ENCODE measurements around the gene HECTD2.

The HECTD2 gene

DNA sequence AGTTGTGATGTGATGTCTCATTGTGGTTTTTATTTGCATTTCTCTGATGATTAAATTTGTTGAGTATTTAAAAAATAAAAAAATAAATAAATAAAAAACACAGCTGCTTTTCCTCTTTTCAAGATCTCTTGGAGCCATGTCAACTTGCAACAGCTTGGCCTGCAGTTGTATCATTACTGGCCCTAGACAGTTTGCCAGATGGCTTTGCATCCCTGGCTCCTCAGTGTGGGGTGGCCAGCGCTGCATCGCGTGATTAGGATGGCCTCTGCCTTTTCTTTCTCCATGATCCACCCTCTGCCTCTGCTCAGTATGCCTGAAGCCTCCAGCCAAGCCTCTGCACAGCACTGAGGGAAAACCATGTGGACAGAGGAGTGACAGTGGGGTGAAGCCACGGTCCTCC is 126.0 kb downstream of the HECTD2 start:
- no peak for ATAC-seq
- TF ChIP-seq, protein P1, sequence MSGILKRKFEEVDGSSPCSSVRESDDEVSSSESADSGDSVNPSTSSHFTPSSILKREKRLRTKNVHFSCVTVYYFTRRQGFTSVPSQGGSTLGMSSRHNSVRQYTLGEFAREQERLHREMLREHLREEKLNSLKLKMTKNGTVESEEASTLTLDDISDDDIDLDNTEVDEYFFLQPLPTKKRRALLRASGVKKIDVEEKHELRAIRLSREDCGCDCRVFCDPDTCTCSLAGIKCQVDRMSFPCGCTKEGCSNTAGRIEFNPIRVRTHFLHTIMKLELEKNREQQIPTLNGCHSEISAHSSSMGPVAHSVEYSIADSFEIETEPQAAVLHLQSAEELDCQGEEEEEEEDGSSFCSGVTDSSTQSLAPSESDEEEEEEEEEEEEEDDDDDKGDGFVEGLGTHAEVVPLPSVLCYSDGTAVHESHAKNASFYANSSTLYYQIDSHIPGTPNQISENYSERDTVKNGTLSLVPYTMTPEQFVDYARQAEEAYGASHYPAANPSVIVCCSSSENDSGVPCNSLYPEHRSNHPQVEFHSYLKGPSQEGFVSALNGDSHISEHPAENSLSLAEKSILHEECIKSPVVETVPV (CRISPR knock-in tag; IDR thresholded peaks at IDR 0.05) = no peak
- TF ChIP-seq CSDC2 (CRISPR knock-in tag; IDR thresholded peaks at IDR 0.05) (no peak), SNAI2 (CRISPR knock-in tag; IDR thresholded peaks at IDR 0.05) (no peak), PPARA (CRISPR knock-in tag; IDR thresholded peaks at IDR 0.05; ENCODE audit: borderline replicate concordance) (no peak), ZNF70 (CRISPR knock-in tag; IDR thresholded peaks at IDR 0.05) (no peak)

DNA sequence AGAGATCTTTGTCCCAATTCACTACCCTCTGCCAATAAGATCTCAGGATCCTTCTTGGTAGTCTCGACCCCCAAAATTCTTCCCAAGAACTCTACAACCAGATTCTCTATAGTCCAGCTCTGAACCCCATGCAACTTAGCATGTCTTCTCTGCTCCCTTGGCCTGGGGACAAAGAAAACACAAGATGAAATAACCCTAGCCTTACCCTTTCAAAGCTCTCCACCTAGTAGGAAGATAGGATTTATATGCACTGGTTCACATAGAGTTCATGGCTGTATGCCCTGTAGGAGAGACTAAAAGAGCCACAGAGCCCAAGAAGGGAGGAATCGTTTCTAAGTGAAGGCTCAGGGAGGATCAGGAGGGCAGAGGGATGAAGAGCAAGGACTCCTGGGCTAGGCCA is 126.6 kb downstream of the HECTD2 start:
- no peak for TF ChIP-seq ARNTL (CRISPR knock-in tag; IDR thresholded peaks at IDR 0.05; ENCODE audit: borderline replicate concordance, low read depth)
- TF ChIP-seq CSDC2 (CRISPR knock-in tag; IDR thresholded peaks at IDR 0.05) = no peak
- no peak for TF ChIP-seq SNAI2 (CRISPR knock-in tag; IDR thresholded peaks at IDR 0.05)
- ATAC-seq = no peak

DNA sequence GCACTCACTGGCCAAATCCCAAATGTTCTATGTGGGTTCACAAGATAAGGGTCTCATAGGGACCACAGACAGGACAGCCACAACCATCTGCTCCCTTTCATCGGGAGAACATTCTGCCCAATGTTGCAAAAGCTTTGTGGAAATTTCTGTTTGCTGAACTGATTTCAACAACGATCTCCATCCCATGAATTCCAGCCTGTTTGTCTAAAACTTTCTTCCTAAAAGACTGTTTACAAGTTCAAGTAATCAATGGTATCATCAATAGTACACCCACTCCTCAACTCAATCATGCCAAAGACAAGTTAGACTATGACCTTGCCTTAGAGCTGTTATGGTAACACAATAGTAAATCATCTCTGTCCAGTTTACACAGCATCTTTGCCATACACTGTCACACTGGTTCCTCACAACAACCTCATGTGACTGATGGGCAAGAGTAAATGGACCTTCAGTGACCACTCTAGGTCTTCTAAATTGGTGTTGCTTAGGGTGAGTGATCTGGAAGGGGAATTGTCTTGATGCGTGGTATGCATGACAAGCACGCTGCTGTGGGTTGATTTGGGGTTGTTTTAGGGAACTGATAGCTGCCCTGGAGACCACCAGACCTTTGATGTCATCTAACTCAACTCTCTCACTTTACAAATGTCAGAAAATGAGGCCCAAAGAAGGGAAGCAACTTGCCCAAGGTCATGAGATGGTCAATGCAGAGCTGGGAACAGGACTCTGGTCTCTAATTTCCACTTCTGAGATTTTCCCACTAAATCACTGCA is 127.7 kb downstream of the HECTD2 start:
- no peak for ATAC-seq
- TF ChIP-seq, protein P2, sequence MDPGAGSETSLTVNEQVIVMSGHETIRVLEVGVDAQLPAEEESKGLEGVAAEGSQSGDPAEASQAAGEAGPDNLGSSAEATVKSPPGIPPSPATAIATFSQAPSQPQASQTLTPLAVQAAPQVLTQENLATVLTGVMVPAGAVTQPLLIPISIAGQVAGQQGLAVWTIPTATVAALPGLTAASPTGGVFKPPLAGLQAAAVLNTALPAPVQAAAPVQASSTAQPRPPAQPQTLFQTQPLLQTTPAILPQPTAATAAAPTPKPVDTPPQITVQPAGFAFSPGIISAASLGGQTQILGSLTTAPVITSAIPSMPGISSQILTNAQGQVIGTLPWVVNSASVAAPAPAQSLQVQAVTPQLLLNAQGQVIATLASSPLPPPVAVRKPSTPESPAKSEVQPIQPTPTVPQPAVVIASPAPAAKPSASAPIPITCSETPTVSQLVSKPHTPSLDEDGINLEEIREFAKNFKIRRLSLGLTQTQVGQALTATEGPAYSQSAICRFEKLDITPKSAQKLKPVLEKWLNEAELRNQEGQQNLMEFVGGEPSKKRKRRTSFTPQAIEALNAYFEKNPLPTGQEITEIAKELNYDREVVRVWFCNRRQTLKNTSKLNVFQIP (CRISPR knock-in tag; IDR thresholded peaks at IDR 0.05; ENCODE audit: borderline replicate concordance, low read depth) = no peak
- TF ChIP-seq ESRRG (CRISPR knock-in tag; IDR thresholded peaks at IDR 0.05) = no peak
- TF ChIP-seq CSDC2 (CRISPR knock-in tag; IDR thresholded peaks at IDR 0.05) = no peak
- TF ChIP-seq, protein P3, sequence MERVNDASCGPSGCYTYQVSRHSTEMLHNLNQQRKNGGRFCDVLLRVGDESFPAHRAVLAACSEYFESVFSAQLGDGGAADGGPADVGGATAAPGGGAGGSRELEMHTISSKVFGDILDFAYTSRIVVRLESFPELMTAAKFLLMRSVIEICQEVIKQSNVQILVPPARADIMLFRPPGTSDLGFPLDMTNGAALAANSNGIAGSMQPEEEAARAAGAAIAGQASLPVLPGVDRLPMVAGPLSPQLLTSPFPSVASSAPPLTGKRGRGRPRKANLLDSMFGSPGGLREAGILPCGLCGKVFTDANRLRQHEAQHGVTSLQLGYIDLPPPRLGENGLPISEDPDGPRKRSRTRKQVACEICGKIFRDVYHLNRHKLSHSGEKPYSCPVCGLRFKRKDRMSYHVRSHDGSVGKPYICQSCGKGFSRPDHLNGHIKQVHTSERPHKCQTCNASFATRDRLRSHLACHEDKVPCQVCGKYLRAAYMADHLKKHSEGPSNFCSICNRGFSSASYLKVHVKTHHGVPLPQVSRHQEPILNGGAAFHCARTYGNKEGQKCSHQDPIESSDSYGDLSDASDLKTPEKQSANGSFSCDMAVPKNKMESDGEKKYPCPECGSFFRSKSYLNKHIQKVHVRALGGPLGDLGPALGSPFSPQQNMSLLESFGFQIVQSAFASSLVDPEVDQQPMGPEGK (CRISPR knock-in tag; IDR thresholded peaks at IDR 0.05; ENCODE audit: borderline replicate concordance) = no peak
- TF ChIP-seq RARB (CRISPR knock-in tag; IDR thresholded peaks at IDR 0.05) = no peak

DNA sequence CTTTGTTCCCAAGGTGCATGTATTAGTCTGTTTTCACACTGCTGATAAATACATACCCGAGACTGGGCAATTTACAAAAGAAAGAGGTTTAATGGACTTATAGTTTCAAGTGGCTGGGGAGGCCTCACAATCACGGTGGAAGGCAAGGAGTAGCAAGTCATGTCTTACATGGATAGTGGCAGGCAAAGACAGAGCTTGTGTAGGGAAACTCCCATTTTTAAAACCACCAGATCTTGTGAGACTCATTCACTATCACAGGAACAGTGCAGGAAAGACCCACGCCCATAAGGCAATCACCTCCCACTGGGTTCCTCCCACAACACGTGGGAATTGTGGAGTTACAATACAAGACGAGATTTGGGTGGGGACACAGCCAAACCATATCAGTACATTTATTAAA is 129.8 kb downstream of the HECTD2 start:
- ATAC-seq = no peak
- no peak for TF ChIP-seq SNAI2 (CRISPR knock-in tag; IDR thresholded peaks at IDR 0.05)
- TF ChIP-seq RARB (CRISPR knock-in tag; IDR thresholded peaks at IDR 0.05) = no peak
- no peak for TF ChIP-seq BACH2 (CRISPR knock-in tag; IDR thresholded peaks at IDR 0.05; ENCODE audit: borderline replicate concordance)
- TF ChIP-seq, protein P4, sequence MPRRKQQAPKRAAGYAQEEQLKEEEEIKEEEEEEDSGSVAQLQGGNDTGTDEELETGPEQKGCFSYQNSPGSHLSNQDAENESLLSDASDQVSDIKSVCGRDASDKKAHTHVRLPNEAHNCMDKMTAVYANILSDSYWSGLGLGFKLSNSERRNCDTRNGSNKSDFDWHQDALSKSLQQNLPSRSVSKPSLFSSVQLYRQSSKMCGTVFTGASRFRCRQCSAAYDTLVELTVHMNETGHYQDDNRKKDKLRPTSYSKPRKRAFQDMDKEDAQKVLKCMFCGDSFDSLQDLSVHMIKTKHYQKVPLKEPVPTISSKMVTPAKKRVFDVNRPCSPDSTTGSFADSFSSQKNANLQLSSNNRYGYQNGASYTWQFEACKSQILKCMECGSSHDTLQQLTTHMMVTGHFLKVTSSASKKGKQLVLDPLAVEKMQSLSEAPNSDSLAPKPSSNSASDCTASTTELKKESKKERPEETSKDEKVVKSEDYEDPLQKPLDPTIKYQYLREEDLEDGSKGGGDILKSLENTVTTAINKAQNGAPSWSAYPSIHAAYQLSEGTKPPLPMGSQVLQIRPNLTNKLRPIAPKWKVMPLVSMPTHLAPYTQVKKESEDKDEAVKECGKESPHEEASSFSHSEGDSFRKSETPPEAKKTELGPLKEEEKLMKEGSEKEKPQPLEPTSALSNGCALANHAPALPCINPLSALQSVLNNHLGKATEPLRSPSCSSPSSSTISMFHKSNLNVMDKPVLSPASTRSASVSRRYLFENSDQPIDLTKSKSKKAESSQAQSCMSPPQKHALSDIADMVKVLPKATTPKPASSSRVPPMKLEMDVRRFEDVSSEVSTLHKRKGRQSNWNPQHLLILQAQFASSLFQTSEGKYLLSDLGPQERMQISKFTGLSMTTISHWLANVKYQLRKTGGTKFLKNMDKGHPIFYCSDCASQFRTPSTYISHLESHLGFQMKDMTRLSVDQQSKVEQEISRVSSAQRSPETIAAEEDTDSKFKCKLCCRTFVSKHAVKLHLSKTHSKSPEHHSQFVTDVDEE (CRISPR knock-in tag; IDR thresholded peaks at IDR 0.05) = no peak
- TF ChIP-seq, protein P3 (CRISPR knock-in tag; IDR thresholded peaks at IDR 0.05; ENCODE audit: borderline replicate concordance) = no peak
- no peak for TF ChIP-seq ZNF565 (CRISPR knock-in tag; conservative IDR thresholded peaks at IDR 0.05; ENCODE audit: low read depth)
- TF ChIP-seq ARNTL (CRISPR knock-in tag; IDR thresholded peaks at IDR 0.05; ENCODE audit: borderline replicate concordance, low read depth) = no peak
- TF ChIP-seq ZFP3 (CRISPR knock-in tag; IDR thresholded peaks at IDR 0.05) = no peak
- no peak for TF ChIP-seq ZNF70 (CRISPR knock-in tag; IDR thresholded peaks at IDR 0.05)
- TF ChIP-seq, protein P5, sequence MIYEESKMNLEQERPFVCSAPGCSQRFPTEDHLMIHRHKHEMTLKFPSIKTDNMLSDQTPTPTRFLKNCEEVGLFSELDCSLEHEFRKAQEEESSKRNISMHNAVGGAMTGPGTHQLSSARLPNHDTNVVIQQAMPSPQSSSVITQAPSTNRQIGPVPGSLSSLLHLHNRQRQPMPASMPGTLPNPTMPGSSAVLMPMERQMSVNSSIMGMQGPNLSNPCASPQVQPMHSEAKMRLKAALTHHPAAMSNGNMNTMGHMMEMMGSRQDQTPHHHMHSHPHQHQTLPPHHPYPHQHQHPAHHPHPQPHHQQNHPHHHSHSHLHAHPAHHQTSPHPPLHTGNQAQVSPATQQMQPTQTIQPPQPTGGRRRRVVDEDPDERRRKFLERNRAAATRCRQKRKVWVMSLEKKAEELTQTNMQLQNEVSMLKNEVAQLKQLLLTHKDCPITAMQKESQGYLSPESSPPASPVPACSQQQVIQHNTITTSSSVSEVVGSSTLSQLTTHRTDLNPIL (CRISPR knock-in tag; IDR thresholded peaks at IDR 0.05; ENCODE audit: low read depth) = no peak
- no peak for TF ChIP-seq ZFP30 (CRISPR knock-in tag; IDR thresholded peaks at IDR 0.05)
- TF ChIP-seq ZNF8 (CRISPR knock-in tag; IDR thresholded peaks at IDR 0.05) = no peak
- TF ChIP-seq GLIS3 (CRISPR knock-in tag; IDR thresholded peaks at IDR 0.05) = no peak
- no peak for TF ChIP-seq ZC3H10 (CRISPR knock-in tag; IDR thresholded peaks at IDR 0.05)
- no peak for TF ChIP-seq ISL1 (CRISPR knock-in tag; IDR thresholded peaks at IDR 0.05)
- TF ChIP-seq, protein P2 (CRISPR knock-in tag; IDR thresholded peaks at IDR 0.05; ENCODE audit: borderline replicate concordance, low read depth) = no peak
